HEK293 (cell line): ENCODE results near the gene LIMK1.

Source experiments
- CTCF ChIA-PET: fragments of 350-600 bp; formaldehyde crosslinking; extraction: SDS; loops from one replicate; lab custom pipeline; 2021; ENCODE audit warnings: antibody characterized with exemption; lab: Yijun Ruan, JAX
- POLR2A ChIA-PET: fragments of 300-600 bp; formaldehyde crosslinking; extraction: SDS; loops from one replicate; lab custom pipeline; 2020; ENCODE audit warnings: antibody characterized with exemption, inconsistent platforms; lab: Yijun Ruan, JAX
- H3K27ac ChIP-seq: fragments of 200-500 bp; sonication (Bioruptor generic); 2 replicates; pipeline ENCODE4 v1.5.1; 2014; ENCODE audit warnings: low read depth, low read length, control low read depth, inconsistent platforms; ENCODE audit errors: extremely low read depth
- H3K36me3 ChIP-seq, 2 experiments: fragments of 200-500 bp in 1 of 2; sonication (Bioruptor generic) in 1 of 2; 1 replicate in 1 of 2; 2 replicates in 1 of 2; pipeline ENCODE4 v1.5.1; 2014 to 2017; ENCODE audit warnings: inconsistent platforms in 2 of 2, low read length in 2 of 2; ENCODE audit not compliant: control insufficient read depth in 2 of 2, insufficient read depth in 1 of 2
- H3K4me1 ChIP-seq: fragments of 200-500 bp; sonication (Bioruptor generic); 2 replicates; pipeline ENCODE4 v1.5.1; 2014; ENCODE audit warnings: mild to moderate bottlenecking, low read length, inconsistent platforms; ENCODE audit not compliant: control insufficient read depth, insufficient read depth
- H3K4me3 ChIP-seq: 2 replicates; pipeline ENCODE4 v1.5.1; 2011; ENCODE audit warnings: low read depth, mild to moderate bottlenecking, control low read depth, low read length, moderate library complexity
- H3K9me3 ChIP-seq: fragments of 200-500 bp; sonication (Bioruptor generic); 2 replicates; pipeline ENCODE4 v1.5.1; 2014; ENCODE audit warnings: low read depth, low read length, inconsistent platforms; ENCODE audit not compliant: control insufficient read depth, insufficient read depth
- EGR2 ChIP-seq: fragments of 450-650 bp; formaldehyde crosslinking; IDR thresholded peaks from 2 replicates; pipeline ENCODE4 v1.5.1; 2016; ENCODE audit warnings: low read depth, missing biosample characterization, missing genetic modification characterization
- KLF16 ChIP-seq: fragments of 450-650 bp; formaldehyde crosslinking; IDR thresholded peaks from 2 replicates; pipeline ENCODE4 v1.5.1; 2017; ENCODE audit warnings: missing biosample characterization, missing genetic modification characterization
- SCRT1 ChIP-seq: fragments of 450-650 bp; formaldehyde crosslinking; IDR thresholded peaks from 2 replicates; pipeline ENCODE4 v1.5.1; 2016; ENCODE audit warnings: missing biosample characterization, missing genetic modification characterization, borderline replicate concordance
- YY2 ChIP-seq: fragments of 450-650 bp; formaldehyde crosslinking; IDR thresholded peaks from 2 replicates; pipeline ENCODE4 v1.5.1; 2016; ENCODE audit warnings: missing biosample characterization, missing genetic modification characterization
- ZFP37 ChIP-seq: fragments of 450-650 bp; formaldehyde crosslinking; IDR thresholded peaks from 2 replicates; pipeline ENCODE4 v1.5.1; 2016; ENCODE audit warnings: missing biosample characterization, missing genetic modification characterization
- ZFP41 ChIP-seq: fragments of 450-650 bp; formaldehyde crosslinking; IDR thresholded peaks from 2 replicates; pipeline ENCODE4 v1.5.1; 2016; ENCODE audit warnings: missing biosample characterization, missing genetic modification characterization, borderline replicate concordance
- ZIC2 ChIP-seq: fragments of 450-650 bp; formaldehyde crosslinking; IDR thresholded peaks from 2 replicates; pipeline ENCODE4 v1.5.1; 2016; ENCODE audit warnings: missing biosample characterization, missing genetic modification characterization
- ZNF10 ChIP-seq: fragments of 450-650 bp; formaldehyde crosslinking; IDR thresholded peaks from 2 replicates; pipeline ENCODE4 v1.5.1; 2017; ENCODE audit warnings: missing biosample characterization, missing genetic modification characterization
- ZNF146 ChIP-seq: fragments of 450-650 bp; formaldehyde crosslinking; IDR thresholded peaks from 2 replicates; pipeline ENCODE4 v1.5.1; 2016; ENCODE audit warnings: missing biosample characterization, missing genetic modification characterization
- ZNF155 ChIP-seq: fragments of 450-650 bp; formaldehyde crosslinking; IDR thresholded peaks from 2 replicates; pipeline ENCODE4 v1.5.1; 2016; ENCODE audit warnings: missing biosample characterization, missing genetic modification characterization
- ZNF16 ChIP-seq: fragments of 450-650 bp; formaldehyde crosslinking; IDR thresholded peaks from 2 replicates; pipeline ENCODE4 v1.5.1; 2016; ENCODE audit warnings: low read depth, missing biosample characterization, missing genetic modification characterization
- ZNF175 ChIP-seq: fragments of 450-650 bp; formaldehyde crosslinking; IDR thresholded peaks from 2 replicates; pipeline ENCODE4 v1.5.1; 2016; ENCODE audit warnings: missing biosample characterization, missing genetic modification characterization
- ZNF211 ChIP-seq: fragments of 450-650 bp; formaldehyde crosslinking; IDR thresholded peaks from 2 replicates; pipeline ENCODE4 v1.5.1; 2016; ENCODE audit warnings: low read depth, missing biosample characterization, missing genetic modification characterization
- ZNF214 ChIP-seq: fragments of 450-650 bp; formaldehyde crosslinking; IDR thresholded peaks from 2 replicates; pipeline ENCODE4 v1.5.1; 2017; ENCODE audit warnings: missing biosample characterization, mild to moderate bottlenecking, missing genetic modification characterization, borderline replicate concordance
- ZNF248 ChIP-seq: fragments of 450-650 bp; formaldehyde crosslinking; IDR thresholded peaks from 2 replicates; pipeline ENCODE4 v1.5.1; 2017; ENCODE audit warnings: missing biosample characterization, missing genetic modification characterization
- ZNF521 ChIP-seq: fragments of 450-650 bp; formaldehyde crosslinking; IDR thresholded peaks from 2 replicates; pipeline ENCODE4 v1.5.1; 2017; ENCODE audit warnings: missing biosample characterization, mild to moderate bottlenecking, missing genetic modification characterization
- ZNF561 ChIP-seq: fragments of 450-650 bp; IDR thresholded peaks from 2 replicates; pipeline ENCODE4 v1.5.1; 2018; ENCODE audit warnings: missing biosample characterization, missing genetic modification characterization, borderline replicate concordance
- ZNF585B ChIP-seq: fragments of 450-650 bp; formaldehyde crosslinking; IDR thresholded peaks from 2 replicates; pipeline ENCODE4 v1.5.1; 2016; ENCODE audit warnings: missing biosample characterization, missing genetic modification characterization
- ZNF600 ChIP-seq: fragments of 450-650 bp; formaldehyde crosslinking; IDR thresholded peaks from 2 replicates; pipeline ENCODE4 v1.5.1; 2016; ENCODE audit warnings: missing biosample characterization, missing genetic modification characterization
- ZNF664 ChIP-seq: fragments of 450-650 bp; formaldehyde crosslinking; IDR thresholded peaks from 2 replicates; pipeline ENCODE4 v1.5.1; 2016; ENCODE audit warnings: missing biosample characterization, missing genetic modification characterization
- ZNF701 ChIP-seq: fragments of 450-650 bp; formaldehyde crosslinking; IDR thresholded peaks from 2 replicates; pipeline ENCODE4 v1.5.1; 2016; ENCODE audit warnings: missing biosample characterization, missing genetic modification characterization
- ZNF843 ChIP-seq: fragments of 450-650 bp; formaldehyde crosslinking; IDR thresholded peaks from 2 replicates; pipeline ENCODE4 v1.5.1; 2016; ENCODE audit warnings: missing biosample characterization, missing genetic modification characterization
- TF ChIP-seq, protein P1 (sequence below): fragments of 450-650 bp; formaldehyde crosslinking; IDR thresholded peaks from 2 replicates; pipeline ENCODE4 v1.5.1; 2016; ENCODE audit warnings: missing biosample characterization, missing genetic modification characterization
- TF ChIP-seq, protein P2 (sequence below): fragments of 450-650 bp; formaldehyde crosslinking; IDR thresholded peaks from 2 replicates; pipeline ENCODE4 v1.5.1; 2017; ENCODE audit warnings: missing biosample characterization, missing genetic modification characterization
- TF ChIP-seq, protein P3 (sequence below): fragments of 450-650 bp; formaldehyde crosslinking; IDR thresholded peaks from 2 replicates; pipeline ENCODE4 v1.5.1; 2016; ENCODE audit warnings: missing biosample characterization, missing genetic modification characterization, borderline replicate concordance
- TF ChIP-seq, protein P4 (sequence below): fragments of 450-650 bp; formaldehyde crosslinking; IDR thresholded peaks from 2 replicates; pipeline ENCODE4 v1.5.1; 2016; ENCODE audit warnings: missing biosample characterization, missing genetic modification characterization

LIMK1 gene

DNA sequence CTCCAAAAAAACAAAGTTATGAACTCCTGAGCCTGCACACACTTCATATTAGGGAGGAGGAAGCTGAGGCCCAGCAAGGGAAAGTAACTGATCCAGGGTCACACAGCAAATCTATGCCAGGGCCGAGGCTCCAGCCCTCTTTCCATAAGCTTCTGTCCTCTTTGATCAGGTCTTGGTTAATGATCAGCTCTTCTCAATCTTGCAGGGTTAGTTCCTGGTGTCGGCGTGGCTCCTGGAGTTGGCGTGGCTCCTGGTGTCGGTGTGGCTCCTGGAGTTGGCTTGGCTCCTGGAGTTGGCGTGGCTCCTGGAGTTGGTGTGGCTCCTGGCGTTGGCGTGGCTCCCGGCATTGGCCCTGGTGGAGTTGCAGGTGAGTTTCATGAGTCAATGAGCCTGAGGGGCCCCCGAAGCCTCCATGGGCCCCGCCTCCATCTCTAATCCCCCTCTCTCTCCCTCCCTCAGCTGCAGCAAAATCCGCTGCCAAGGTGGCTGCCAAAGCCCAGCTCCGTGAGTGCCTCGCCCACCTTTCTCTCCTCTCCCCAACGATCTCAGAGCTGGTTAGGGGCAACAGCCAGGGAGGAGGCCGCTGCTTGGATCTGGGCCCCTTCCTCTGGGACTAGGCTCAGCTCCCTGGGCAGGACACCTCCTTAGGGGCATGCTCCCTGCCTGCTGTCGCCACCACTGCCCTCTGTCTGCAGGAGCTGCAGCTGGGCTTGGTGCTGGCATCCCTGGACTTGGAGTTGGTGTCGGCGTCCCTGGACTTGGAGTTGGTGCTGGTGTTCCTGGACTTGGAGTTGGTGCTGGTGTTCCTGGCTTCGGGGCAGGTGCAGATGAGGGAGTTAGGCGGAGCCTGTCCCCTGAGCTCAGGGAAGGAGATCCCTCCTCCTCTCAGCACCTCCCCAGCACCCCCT lies 23.7 kb upstream of the LIMK1 start:
- Histone ChIP-seq H3K9me3 (no peaks in the 10 kb centered on the region), H3K4me1 (no peaks in the 10 kb centered on the region), H3K4me3 (no peak overlapping the region)
- ChIA-PET CTCF (interaction anchor here (0.5 to 1.2 kb wide), 5 partner anchors 9 to 347 kb away, joined by 3 to 5 read pairs (median 3); no protein-coding TSS in a partner anchor), POLR2A (no interaction called here)
- TF ChIP-seq, protein P1, sequence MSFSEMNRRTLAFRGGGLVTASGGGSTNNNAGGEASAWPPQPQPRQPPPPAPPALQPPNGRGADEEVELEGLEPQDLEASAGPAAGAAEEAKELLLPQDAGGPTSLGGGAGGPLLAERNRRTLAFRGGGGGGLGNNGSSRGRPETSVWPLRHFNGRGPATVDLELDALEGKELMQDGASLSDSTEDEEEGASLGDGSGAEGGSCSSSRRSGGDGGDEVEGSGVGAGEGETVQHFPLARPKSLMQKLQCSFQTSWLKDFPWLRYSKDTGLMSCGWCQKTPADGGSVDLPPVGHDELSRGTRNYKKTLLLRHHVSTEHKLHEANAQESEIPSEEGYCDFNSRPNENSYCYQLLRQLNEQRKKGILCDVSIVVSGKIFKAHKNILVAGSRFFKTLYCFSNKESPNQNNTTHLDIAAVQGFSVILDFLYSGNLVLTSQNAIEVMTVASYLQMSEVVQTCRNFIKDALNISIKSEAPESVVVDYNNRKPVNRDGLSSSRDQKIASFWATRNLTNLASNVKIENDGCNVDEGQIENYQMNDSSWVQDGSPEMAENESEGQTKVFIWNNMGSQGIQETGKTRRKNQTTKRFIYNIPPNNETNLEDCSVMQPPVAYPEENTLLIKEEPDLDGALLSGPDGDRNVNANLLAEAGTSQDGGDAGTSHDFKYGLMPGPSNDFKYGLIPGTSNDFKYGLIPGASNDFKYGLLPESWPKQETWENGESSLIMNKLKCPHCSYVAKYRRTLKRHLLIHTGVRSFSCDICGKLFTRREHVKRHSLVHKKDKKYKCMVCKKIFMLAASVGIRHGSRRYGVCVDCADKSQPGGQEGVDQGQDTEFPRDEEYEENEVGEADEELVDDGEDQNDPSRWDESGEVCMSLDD (tag by site-specific recombination), result no peak
- TF ChIP-seq ZNF211 (tag by site-specific recombination) (no peak), ZFP37 (no peak), ZNF664 (tag by site-specific recombination) (no peak), SCRT1 (tag by site-specific recombination) (no peak), ZNF10 (no peak)
- TF ChIP-seq, protein P2, sequence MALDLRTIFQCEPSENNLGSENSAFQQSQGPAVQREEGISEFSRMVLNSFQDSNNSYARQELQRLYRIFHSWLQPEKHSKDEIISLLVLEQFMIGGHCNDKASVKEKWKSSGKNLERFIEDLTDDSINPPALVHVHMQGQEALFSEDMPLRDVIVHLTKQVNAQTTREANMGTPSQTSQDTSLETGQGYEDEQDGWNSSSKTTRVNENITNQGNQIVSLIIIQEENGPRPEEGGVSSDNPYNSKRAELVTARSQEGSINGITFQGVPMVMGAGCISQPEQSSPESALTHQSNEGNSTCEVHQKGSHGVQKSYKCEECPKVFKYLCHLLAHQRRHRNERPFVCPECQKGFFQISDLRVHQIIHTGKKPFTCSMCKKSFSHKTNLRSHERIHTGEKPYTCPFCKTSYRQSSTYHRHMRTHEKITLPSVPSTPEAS (tag by site-specific recombination), result no peak
- TF ChIP-seq, protein P3, sequence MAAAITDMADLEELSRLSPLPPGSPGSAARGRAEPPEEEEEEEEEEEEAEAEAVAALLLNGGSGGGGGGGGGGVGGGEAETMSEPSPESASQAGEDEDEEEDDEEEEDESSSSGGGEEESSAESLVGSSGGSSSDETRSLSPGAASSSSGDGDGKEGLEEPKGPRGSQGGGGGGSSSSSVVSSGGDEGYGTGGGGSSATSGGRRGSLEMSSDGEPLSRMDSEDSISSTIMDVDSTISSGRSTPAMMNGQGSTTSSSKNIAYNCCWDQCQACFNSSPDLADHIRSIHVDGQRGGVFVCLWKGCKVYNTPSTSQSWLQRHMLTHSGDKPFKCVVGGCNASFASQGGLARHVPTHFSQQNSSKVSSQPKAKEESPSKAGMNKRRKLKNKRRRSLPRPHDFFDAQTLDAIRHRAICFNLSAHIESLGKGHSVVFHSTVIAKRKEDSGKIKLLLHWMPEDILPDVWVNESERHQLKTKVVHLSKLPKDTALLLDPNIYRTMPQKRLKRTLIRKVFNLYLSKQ (tag by site-specific recombination), result no peak
- TF ChIP-seq, all 188 proteins: peak for 0
- Histone ChIP-seq H3K27ac (no peak overlapping the region), H3K36me3 (no peaks in the 10 kb centered on the region)

DNA sequence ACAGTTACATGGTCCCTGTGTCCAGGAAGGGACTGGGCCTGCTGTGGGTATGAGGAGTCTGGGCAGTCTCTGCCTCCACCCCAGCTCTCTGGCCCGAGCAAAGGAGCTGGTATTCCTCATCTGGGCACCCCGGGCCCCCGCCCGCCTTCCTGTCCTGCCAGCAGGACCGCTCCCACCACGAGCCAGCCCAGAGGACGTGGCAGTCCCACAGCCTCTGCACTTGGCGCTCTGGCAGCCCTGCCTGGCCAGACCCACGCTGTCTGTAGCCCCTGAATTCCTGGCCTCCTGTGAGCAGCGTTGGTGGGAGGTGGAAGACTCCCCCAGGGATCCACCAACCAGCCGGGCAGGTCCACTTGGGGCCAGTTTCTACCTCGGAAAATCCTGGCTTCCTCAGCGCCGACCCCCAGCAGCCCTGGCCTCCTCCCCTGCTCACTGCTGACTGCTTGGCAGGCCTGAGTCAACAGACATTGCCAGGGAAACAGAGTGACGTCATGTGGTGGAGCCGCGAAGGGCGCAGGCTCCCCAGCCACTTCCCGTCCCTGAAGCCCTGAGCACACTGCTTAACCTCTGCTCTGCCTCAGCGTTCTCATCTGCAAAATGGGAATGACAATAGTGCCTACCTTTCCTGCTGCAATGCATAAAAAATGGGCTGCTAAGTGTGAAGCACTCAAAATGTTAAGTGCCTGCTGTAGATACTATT lies 21.6 kb upstream of the LIMK1 start:
- POLR2A ChIA-PET, result no interaction called here
- Histone ChIP-seq H3K27ac (no peak overlapping the region), H3K36me3 (no peaks in the 10 kb centered on the region), H3K4me1 (no peaks in the 10 kb centered on the region), H3K4me3 (no peak overlapping the region), H3K9me3 (no peaks in the 10 kb centered on the region)
- CTCF ChIA-PET, result no interaction called here
- TF ChIP-seq ZNF521 (tag by site-specific recombination), result no peak
- TF ChIP-seq ZNF214 (tag by site-specific recombination), result no peak
- no peak for TF ChIP-seq KLF16 (tag by site-specific recombination)
- TF ChIP-seq, protein P4, sequence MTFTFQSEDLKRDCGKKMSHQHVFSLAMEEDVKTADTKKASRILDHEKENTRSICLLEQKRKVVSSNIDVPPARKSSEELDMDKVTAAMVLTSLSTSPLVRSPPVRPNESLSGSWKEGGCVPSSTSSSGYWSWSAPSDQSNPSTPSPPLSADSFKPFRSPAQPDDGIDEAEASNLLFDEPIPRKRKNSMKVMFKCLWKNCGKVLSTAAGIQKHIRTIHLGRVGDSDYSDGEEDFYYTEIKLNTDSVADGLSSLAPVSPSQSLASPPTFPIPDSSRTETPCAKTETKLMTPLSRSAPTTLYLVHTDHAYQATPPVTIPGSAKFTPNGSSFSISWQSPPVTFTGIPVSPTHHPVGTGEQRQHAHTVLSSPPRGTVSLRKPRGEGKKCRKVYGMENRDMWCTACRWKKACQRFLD, result no peak
- TF ChIP-seq EGR2 (tag by site-specific recombination), result no peak
- no peak for TF ChIP-seq ZNF701
- no peak for TF ChIP-seq ZNF155 (tag by site-specific recombination)
- no peak for TF ChIP-seq YY2 (tag by site-specific recombination)
- TF ChIP-seq ZNF600, result no peak
- TF ChIP-seq ZIC2 (tag by site-specific recombination), result peak; percentile 40; the same call in 1 of the 2 replicates
- TF ChIP-seq ZNF248 (tag by site-specific recombination), result no peak
- no peak for TF ChIP-seq ZFP41
- TF ChIP-seq ZNF585B (tag by site-specific recombination), result no peak
- TF ChIP-seq, protein P3 (tag by site-specific recombination), result no peak
- TF ChIP-seq ZNF16 (tag by site-specific recombination), result no peak
- TF ChIP-seq ZNF561 (tag by site-specific recombination), result no peak
- no peak for TF ChIP-seq ZNF146
- no peak for TF ChIP-seq ZNF10
- TF ChIP-seq ZNF175 (tag by site-specific recombination), result no peak
- no peak for TF ChIP-seq ZNF843 (tag by site-specific recombination)
